H1 (cell line): ENCODE data around the gene FES. TPM values are rescaled to one million over a fixed set of nuclear protein-coding genes. Genes with fewer than 3 reads are reported as not detected.

ENCODE experiments used
- CTBP2 ChIP-seq: IDR thresholded peaks from 2 replicates; pipeline ENCODE4 v1.7.0; 2011; ENCODE audit warnings: borderline replicate concordance, mild to moderate bottlenecking, moderate library complexity, mixed read lengths, low read length; ENCODE audit not compliant: insufficient read depth, insufficient read length
- EZH2 ChIP-seq: fragments of 200-600 bp; sonication (generic); IDR thresholded peaks from 2 replicates; pipeline ENCODE4 v1.7.1; 2012; ENCODE audit warnings: low read depth, mild to moderate bottlenecking, moderate library complexity, low read length, inconsistent platforms; ENCODE audit not compliant: severe bottlenecking
- MAFK ChIP-seq: IDR thresholded peaks from 2 replicates; pipeline ENCODE4 v1.6.1; 2012; ENCODE audit warnings: low read depth, mild to moderate bottlenecking, improper control_type of control experiment, low read length
- NANOG ChIP-seq: IDR thresholded peaks from 2 replicates; pipeline ENCODE4 v1.6.1; 2011; ENCODE audit warnings: low read length, low read depth, mild to moderate bottlenecking, inconsistent platforms; ENCODE audit not compliant: insufficient read depth, poor library complexity, severe bottlenecking
- SAP30 ChIP-seq: fragments of 300-600 bp; sonication (generic); IDR thresholded peaks from 2 replicates; pipeline ENCODE4 v1.7.1; 2012; ENCODE audit warnings: low read length, moderate library complexity, mild to moderate bottlenecking, inconsistent platforms; ENCODE audit not compliant: insufficient read depth, insufficient replicate concordance
- SIX5 ChIP-seq: IDR thresholded peaks from 2 replicates; pipeline ENCODE4 v1.6.1; 2011; ENCODE audit warnings: mild to moderate bottlenecking, low read depth, low read length
- polyA plus RNA-seq, 7 experiments: library from polyadenylated mRNA; depleted of rRNA in 3 of 7; stranded (reverse) in 5 of 7; unstranded in 2 of 7; fragments of >200 nt in 5 of 7; fragments of 200-250 nt in 2 of 7; gene quantifications; 1 replicate in 5 of 7; 2 replicates in 1 of 7; 4 replicates in 1 of 7; pipeline versions ENCODE4 v1.2.1 to v1.2.3, GENCODE V29; 2011 to 2013; ENCODE audit warnings: missing spikeins in 2 of 7, mixed read lengths in 2 of 7
- total RNA-seq: library from RNA; stranded (reverse); fragmentation: NEBNext Ultra II Directional; extraction: Animal tissue kit (Norgen Biotek cat#: 25700); gene quantifications from 2 replicates; pipeline ENCODE4 v1.2.1, GENCODE V29; 2021
- TF ChIP-seq, protein P1 (sequence below): IDR thresholded peaks from 2 replicates; pipeline ENCODE4 v1.6.1; 2011; ENCODE audit warnings: low read length, improper control_type of control experiment

The FES gene
- total and polyA plus RNA-seq, 2 of the 8 experiments (the other 6 are each of a cell fraction or from before 2014, with no cell fraction given), result 8.5 to 8.6 TPM

DNA sequence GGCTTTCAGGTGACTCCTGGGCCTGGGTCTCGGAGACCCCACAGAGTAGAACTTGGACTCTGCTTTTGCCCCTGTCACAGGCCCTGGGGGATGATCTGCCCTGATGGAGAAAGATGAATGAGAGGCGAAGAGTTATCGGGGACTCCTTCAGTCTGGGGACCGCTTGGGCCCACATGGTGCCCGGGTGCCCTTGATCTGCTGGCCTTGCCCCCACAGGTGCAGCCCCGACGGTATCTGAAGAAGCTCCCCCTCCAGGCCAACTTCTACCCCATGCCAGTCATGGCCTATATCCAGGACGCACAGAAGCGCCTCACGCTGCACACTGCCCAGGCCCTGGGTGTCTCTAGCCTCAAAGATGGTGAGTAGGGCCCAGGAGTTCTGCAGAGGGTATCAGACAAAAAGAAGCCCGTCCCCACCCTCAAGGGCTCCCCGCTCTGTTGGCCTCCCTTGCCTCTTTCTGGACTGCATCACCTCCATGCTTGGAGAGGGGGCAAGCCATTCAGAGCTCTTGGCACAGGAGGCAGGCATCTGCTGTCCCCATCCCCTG, 29.2 kb downstream of the FES start (continued):
- TF ChIP-seq EZH2 (no peak), CTBP2 (no peak), SIX5 (no peak), MAFK (no peak), SAP30 (no peak), NANOG (no peak)
- TF ChIP-seq, protein P1, sequence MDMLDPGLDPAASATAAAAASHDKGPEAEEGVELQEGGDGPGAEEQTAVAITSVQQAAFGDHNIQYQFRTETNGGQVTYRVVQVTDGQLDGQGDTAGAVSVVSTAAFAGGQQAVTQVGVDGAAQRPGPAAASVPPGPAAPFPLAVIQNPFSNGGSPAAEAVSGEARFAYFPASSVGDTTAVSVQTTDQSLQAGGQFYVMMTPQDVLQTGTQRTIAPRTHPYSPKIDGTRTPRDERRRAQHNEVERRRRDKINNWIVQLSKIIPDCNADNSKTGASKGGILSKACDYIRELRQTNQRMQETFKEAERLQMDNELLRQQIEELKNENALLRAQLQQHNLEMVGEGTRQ, result no peak
- TF ChIP-seq, all 59 proteins: peak for 0
